ENCODE measurements around the gene GPHN.
A peak's percentile ranks its signal among the peaks of the same experiment; 100 is the strongest.

Gene GPHN

DNA sequence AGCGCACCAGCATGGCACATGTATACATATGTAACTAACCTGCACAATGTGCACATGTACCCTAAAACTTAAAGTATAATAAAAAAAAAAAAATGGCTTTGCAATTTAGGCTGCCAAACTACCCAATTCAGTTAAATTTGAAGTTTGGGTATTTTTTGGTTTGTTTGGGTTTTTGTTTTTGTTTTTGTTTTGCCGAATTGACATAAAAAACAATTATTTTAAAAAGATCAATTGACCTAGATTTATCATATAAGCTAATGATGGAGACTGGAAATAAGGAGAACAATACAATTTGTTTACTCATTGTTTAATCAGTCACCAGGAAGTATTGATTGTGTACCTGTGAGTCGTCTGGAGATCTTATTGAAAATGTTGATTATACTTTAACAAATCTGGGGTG, 619.2 kb downstream of the GPHN start:
- DNase-seq (ENCODE audit: low read depth), result no peak
- TF ChIP-seq CTCF (IDR thresholded peaks at IDR 0.05; ENCODE audit: insufficient read depth, low read depth, low read length, missing control alignments), result no peak

GRCh38 chr14:67129768-67130167, 621.8 kb downstream of the GPHN start:
- H3K4me3 ChIP-seq (ENCODE audit: low read depth, low read length), result no peak overlapping the region
- DNase-seq (ENCODE audit: low read depth), result no peak
- no peak for TF ChIP-seq CTCF (IDR thresholded peaks at IDR 0.05; ENCODE audit: insufficient read depth, low read depth, low read length, missing control alignments)

More for the DNA sequence above, 619.2 kb downstream of the GPHN start:
- H3K4me3 ChIP-seq (ENCODE audit: low read depth, low read length), result no peak overlapping the region

DNA sequence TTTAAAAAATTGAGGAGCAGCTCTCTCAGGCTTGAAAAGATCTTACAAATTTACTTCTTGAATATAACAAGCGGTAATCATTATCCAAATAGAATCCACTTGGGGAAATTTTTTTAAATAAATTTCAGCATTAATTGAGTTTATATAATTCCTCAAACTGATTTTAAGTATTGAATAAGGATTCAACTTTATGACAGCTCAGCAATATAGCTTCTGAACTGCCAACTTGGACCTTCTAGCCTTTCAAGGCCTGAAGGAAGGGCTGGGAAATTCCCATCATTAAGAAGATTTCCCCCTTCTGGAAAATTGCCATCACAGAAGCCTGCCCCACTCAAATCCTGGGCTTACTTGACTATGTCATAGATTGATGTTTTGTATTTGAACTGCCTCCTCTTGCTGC, 623.7 kb downstream of the GPHN start:
- H3K4me3 ChIP-seq (ENCODE audit: low read depth, low read length), result no peak overlapping the region
- no peak for TF ChIP-seq CTCF (IDR thresholded peaks at IDR 0.05; ENCODE audit: insufficient read depth, low read depth, low read length, missing control alignments)

DNA sequence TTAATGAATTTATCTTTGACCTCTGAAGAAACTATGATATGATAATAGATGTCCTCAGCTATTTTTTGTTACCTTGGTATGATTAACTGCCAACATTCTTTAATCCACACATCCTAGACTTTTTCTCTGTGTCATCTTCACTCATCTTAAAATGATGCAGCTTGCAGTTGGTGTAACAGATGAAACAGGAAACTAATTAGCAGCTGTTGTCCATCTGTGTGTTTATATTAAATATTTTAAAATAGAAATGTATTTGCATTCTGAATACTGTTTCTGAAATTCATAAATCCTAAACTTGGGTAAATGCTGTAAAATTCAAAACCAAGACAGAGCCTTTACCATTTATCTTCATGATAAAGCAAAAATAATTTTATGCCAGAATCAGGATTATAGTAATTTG, 625.2 kb downstream of the GPHN start:
- DNase-seq (ENCODE audit: low read depth), result no peak
- H3K4me3 ChIP-seq (ENCODE audit: low read depth, low read length), result no peak overlapping the region
- no peak for TF ChIP-seq CTCF (IDR thresholded peaks at IDR 0.05; ENCODE audit: insufficient read depth, low read depth, low read length, missing control alignments)

More for the DNA sequence above, 623.7 kb downstream of the GPHN start:
- no peak for DNase-seq (ENCODE audit: low read depth)

GRCh38 chr14:67133595-67134441, 625.9 kb downstream of the GPHN start:
- no peak for DNase-seq (ENCODE audit: low read depth)
- H3K4me3 ChIP-seq (ENCODE audit: low read depth, low read length), result no peak overlapping the region
- no peak for TF ChIP-seq CTCF (IDR thresholded peaks at IDR 0.05; ENCODE audit: insufficient read depth, low read depth, low read length, missing control alignments)

DNA sequence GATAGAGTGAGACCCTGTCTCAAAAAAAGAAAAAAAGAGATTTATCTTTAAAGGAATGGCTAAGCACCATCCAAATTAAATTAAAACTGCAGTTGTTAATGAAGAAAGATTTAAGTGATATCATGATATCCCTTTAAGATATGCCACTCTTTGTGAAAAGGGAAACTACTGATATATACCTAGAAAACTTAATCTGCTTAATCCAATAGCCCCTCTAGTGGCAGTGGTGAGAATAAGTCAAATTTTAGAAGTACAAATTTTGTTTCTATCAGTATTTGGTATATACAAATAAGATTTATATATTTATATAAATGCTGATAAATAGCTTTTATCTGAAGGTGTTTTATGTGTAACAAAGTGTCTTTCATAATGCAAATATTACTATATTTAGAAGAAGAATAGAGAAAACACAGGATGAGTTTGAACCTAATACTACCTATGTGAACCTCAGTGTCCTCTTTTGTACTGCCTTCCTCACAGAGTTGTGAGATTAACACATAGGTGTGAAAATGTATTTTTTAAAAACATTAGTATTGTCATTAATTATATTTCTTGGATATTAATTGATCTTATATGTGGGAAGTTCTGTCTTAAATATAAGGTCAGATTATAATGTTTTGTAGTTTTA, 629.9 kb downstream of the GPHN start:
- no peak overlapping the region for H3K4me3 ChIP-seq (ENCODE audit: low read depth, low read length)
- DNase-seq (ENCODE audit: low read depth), result peak; percentile 25
- peak; percentile 41 for TF ChIP-seq CTCF (IDR thresholded peaks at IDR 0.05; ENCODE audit: insufficient read depth, low read depth, low read length, missing control alignments)

All from GM12865 (cell line).